Keratinocyte (primary cell): ENCODE measurements around the gene SLC34A1. TPM values are rescaled to one million over a fixed set of nuclear protein-coding genes. Genes with fewer than 3 reads are reported as not detected.

ENCODE experiments used
- DNase-seq: peaks from one replicate; pipeline ENCODE4 v3.0.0-alpha.2; 2011; ENCODE audit warnings: low read depth, missing footprints, low spot score
- FAIRE-seq: peaks from 2 replicates; lab custom pipeline; 2011; peaks lifted over from hg19 to GRCh38; lab: Jason Lieb, UNC
- H2AFZ ChIP-seq: 2 replicates; pipeline ENCODE4 v1.6.0; 2012; ENCODE audit warnings: low read length, control low read depth, inconsistent platforms; ENCODE audit not compliant: control insufficient read depth
- H3K27ac ChIP-seq: 2 replicates; pipeline ENCODE4 v1.5.1; 2011; ENCODE audit warnings: low read length; ENCODE audit not compliant: control insufficient read depth, insufficient read depth
- H3K27me3 ChIP-seq: 3 replicates; pipeline ENCODE4 v1.6.0; 2011; ENCODE audit warnings: low read length; ENCODE audit not compliant: control insufficient read depth, insufficient read depth; ENCODE audit errors: extremely low read depth
- H3K36me3 ChIP-seq, 2 experiments: 2 replicates in 1 of 2; 3 replicates in 1 of 2; pipeline ENCODE4 v1.5.1; 2011; ENCODE audit warnings: low read length in 2 of 2, mild to moderate bottlenecking in 1 of 2; ENCODE audit not compliant: control insufficient read depth in 2 of 2, insufficient read depth in 2 of 2; ENCODE audit errors: extremely low read depth in 1 of 2
- H3K4me1 ChIP-seq: 3 replicates; pipeline ENCODE4 v1.5.1; 2011; ENCODE audit warnings: low read length; ENCODE audit not compliant: control insufficient read depth, insufficient read depth; ENCODE audit errors: extremely low read depth
- H3K4me2 ChIP-seq: 3 replicates; pipeline ENCODE4 v1.6.0; 2011; ENCODE audit warnings: low read depth, low read length; ENCODE audit not compliant: control insufficient read depth, insufficient read depth; ENCODE audit errors: extremely low read depth
- H3K4me3 ChIP-seq, 3 experiments: fragments of 200-600 bp in 1 of 3; sonication (generic) in 1 of 3; 2 replicates in 2 of 3; 3 replicates in 1 of 3; pipeline ENCODE4 v1.5.1; 2011 to 2016; ENCODE audit warnings: low read length in 3 of 3, mild to moderate bottlenecking in 3 of 3, control low read depth in 2 of 3, inconsistent platforms in 1 of 3, low read depth in 1 of 3, mixed read lengths in 1 of 3, mixed run types in 1 of 3, moderate library complexity in 1 of 3; ENCODE audit not compliant: control insufficient read depth in 2 of 3, insufficient read depth in 2 of 3; ENCODE audit errors: extremely low read depth in 1 of 3
- H3K79me2 ChIP-seq: 2 replicates; pipeline ENCODE4 v1.6.0; 2012; ENCODE audit warnings: low read length; ENCODE audit not compliant: control insufficient read depth, insufficient read depth
- H3K9ac ChIP-seq: 3 replicates; pipeline ENCODE4 v1.6.0; 2011; ENCODE audit warnings: low read length; ENCODE audit not compliant: control insufficient read depth, insufficient read depth; ENCODE audit errors: extremely low read depth
- H3K9me1 ChIP-seq: 3 replicates; pipeline ENCODE4 v1.6.0; 2011; ENCODE audit warnings: low read length; ENCODE audit not compliant: control insufficient read depth, insufficient read depth; ENCODE audit errors: extremely low read depth
- H3K9me3 ChIP-seq: 2 replicates; pipeline ENCODE4 v1.5.1; 2012; ENCODE audit warnings: low read depth, low read length; ENCODE audit not compliant: control insufficient read depth
- H4K20me1 ChIP-seq: 3 replicates; pipeline ENCODE4 v1.6.0; 2011; ENCODE audit warnings: low read length; ENCODE audit not compliant: control insufficient read depth, insufficient read depth; ENCODE audit errors: extremely low read depth
- EZH2 ChIP-seq: IDR thresholded peaks from one replicate; pipeline ENCODE4 v1.6.1; 2012; ENCODE audit warnings: inconsistent platforms, mild to moderate bottlenecking, low read length, moderate library complexity
- dilution Hi-C: fragments of 300-500 bp; cut with MboI; formaldehyde crosslinking; loops from one replicate; pipeline ENCODE4 v1.7.0; 2020; ENCODE audit warnings: low sequenced_read_pairs; ENCODE audit not compliant: extremely low pct_ligation_motif_present
- polyA plus RNA-seq, 5 experiments: library from polyadenylated mRNA; depleted of rRNA in 3 of 5; stranded (reverse) in 3 of 5; stranded (forward) in 1 of 5; unstranded in 1 of 5; fragments of >200 nt; gene quantifications; 1 replicate in 1 of 5; 2 replicates in 3 of 5; 3 replicates in 1 of 5; pipeline versions ENCODE4 v1.2.1 to v1.2.3, GENCODE V29; 2011 to 2012; ENCODE audit warnings: missing spikeins in 2 of 5, low read depth in 1 of 5, low replicate concordance in 1 of 5
- TF ChIP-seq, protein P1 (sequence below), 3 experiments: IDR thresholded peaks in 1 of 3; conservative IDR thresholded peaks in 1 of 3; optimal IDR thresholded peaks in 1 of 3; 2 replicates in 2 of 3; 3 replicates in 1 of 3; pipeline versions ENCODE3 to v1.5.1; 2011; ENCODE audit warnings: low read length in 3 of 3, mild to moderate bottlenecking in 3 of 3, moderate library complexity in 2 of 3, control low read depth in 1 of 3, inconsistent platforms in 1 of 3; ENCODE audit not compliant: insufficient read depth in 2 of 3; ENCODE audit errors: extremely low read depth in 1 of 3

SLC34A1 gene
- polyA plus RNA-seq, 1 donor (not counting 4 experiments of a cell fraction or from before 2014, with no cell fraction given), result 0.07 TPM

DNA sequence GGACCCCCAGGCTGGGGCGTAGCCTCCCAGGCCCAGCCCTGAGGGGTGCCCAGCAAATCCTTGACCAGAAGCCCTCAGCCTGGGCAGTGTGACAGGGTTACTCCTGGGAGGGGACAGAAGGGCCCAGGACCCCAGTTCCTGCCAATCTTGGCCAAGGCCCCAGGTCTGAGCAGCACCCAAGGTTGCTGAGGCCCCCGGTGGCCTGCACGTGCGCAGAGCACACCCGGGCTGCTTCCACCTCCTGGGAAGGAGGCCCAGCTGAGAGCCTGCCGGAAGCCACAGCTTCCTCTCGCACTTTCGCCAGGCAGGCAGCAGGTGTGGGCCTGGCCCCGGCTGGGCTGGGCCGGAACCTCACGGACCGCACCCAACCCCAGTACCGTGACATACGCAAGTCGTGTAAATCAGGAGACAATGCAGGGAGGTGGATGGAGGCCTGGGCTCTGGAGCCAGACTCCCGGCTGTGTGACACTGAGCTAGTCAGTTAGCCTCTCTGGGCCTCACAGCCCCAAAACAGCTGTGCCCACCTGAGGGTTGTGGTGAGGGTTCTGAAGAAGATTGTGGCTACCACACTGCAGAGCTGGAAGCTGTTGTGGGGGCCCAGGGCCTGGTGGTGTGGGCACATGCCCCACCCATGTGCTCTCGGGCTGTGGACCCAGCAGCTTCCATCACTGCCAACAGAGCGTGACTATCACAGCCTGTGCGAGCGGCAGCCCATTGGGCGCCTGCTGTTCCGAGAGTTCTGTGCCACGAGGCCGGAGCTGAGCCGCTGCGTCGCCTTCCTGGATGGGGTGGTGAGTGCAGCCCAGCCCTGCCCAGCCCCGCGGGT, 47.3 kb downstream of the SLC34A1 start:
- Histone ChIP-seq H3K27ac (peak overlapping the region; percentile 15), H3K4me3 (no peak overlapping the region), H4K20me1 (no peaks in the 10 kb centered on the region), H2AFZ (no peak overlapping the region), H3K9me1 (no peaks in the 10 kb centered on the region), H3K36me3 (peaks cover 22 to 47% of the 10 kb centered on the region in 2 experiments), H3K9me3 (no peaks in the 10 kb centered on the region), H3K9ac (peak overlapping the region; percentile 60), H3K79me2 (peaks cover 33% of the 10 kb centered on the region), H3K27me3 (no peaks in the 10 kb centered on the region), H3K4me2 (peak overlapping the region; percentile 56), H3K4me1 (peaks cover 67% of the 10 kb centered on the region)
- TF ChIP-seq, protein P1, sequence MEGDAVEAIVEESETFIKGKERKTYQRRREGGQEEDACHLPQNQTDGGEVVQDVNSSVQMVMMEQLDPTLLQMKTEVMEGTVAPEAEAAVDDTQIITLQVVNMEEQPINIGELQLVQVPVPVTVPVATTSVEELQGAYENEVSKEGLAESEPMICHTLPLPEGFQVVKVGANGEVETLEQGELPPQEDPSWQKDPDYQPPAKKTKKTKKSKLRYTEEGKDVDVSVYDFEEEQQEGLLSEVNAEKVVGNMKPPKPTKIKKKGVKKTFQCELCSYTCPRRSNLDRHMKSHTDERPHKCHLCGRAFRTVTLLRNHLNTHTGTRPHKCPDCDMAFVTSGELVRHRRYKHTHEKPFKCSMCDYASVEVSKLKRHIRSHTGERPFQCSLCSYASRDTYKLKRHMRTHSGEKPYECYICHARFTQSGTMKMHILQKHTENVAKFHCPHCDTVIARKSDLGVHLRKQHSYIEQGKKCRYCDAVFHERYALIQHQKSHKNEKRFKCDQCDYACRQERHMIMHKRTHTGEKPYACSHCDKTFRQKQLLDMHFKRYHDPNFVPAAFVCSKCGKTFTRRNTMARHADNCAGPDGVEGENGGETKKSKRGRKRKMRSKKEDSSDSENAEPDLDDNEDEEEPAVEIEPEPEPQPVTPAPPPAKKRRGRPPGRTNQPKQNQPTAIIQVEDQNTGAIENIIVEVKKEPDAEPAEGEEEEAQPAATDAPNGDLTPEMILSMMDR (optimal IDR thresholded peaks at IDR 0.05 in 1 of 3, IDR thresholded peaks at IDR 0.05 in 1 of 3, conservative IDR thresholded peaks at IDR 0.05 in 1 of 3; ENCODE audit: extremely low read depth in 1 of 3, insufficient read depth in 2 of 3, low read length in 3 of 3), result no peak
- no peak for TF ChIP-seq EZH2
- FAIRE-seq, result no peak
- no peak for DNase-seq
- dilution Hi-C loops, result no loop called here

DNA sequence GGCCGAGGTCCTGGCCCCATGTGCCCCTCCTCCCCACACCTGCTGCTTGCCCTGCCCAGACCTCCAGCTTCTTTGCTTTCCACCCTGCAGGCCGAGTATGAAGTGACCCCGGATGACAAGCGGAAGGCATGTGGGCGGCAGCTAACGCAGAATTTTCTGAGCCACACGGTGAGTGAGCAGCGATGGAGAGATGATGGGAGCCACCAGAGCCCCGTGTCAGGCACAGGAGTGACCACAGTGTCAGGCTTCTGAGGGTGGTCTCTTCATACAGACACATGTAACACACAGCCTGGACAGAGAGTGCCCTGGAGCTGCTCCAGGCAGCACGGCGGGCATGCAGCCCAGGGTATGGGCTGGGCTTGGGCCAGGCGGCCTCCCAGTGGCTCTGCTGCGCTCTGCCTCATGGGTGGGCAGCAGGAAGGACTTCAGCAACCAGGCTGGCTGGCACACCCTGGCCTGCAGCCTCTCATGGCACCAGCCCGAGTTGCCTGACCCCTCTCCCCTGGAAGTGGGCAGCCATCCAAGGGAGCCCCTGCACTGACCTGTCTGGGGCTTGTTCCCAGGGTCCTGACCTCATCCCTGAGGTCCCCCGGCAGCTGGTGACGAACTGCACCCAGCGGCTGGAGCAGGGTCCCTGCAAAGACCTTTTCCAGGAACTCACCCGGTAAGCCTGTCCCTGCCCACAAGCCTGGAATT, 48.1 kb downstream of the SLC34A1 start:
- H3K27me3 ChIP-seq, result no peaks in the 10 kb centered on the region
- FAIRE-seq (no peak), DNase-seq (no peak)
- TF ChIP-seq EZH2, result no peak
- TF ChIP-seq, protein P1 (optimal IDR thresholded peaks at IDR 0.05 in 1 of 3, IDR thresholded peaks at IDR 0.05 in 1 of 3, conservative IDR thresholded peaks at IDR 0.05 in 1 of 3; ENCODE audit: extremely low read depth in 1 of 3, insufficient read depth in 2 of 3, low read length in 3 of 3), result no peak
- peaks cover 66% of the 10 kb centered on the region for H3K4me1 ChIP-seq
- peak overlapping the region; percentile 28 for H3K9ac ChIP-seq
- H3K4me2 ChIP-seq, result no peak overlapping the region
- H3K9me1 ChIP-seq, result no peaks in the 10 kb centered on the region
- H3K79me2 ChIP-seq, result peaks cover 27% of the 10 kb centered on the region
- H2AFZ ChIP-seq, result no peak overlapping the region
- H3K4me3 ChIP-seq, result no peak overlapping the region
- dilution Hi-C loops, result no loop called here
- H3K9me3 ChIP-seq, result no peaks in the 10 kb centered on the region
- H3K27ac ChIP-seq, result peak overlapping the region; percentile 15
- peaks cover 23 to 51% of the 10 kb centered on the region in 2 experiments for H3K36me3 ChIP-seq
- no peaks in the 10 kb centered on the region for H4K20me1 ChIP-seq
